GM12872 (cell line): ENCODE data around the gene VAV1.
A peak's percentile ranks its signal among the peaks of the same experiment; 100 is the strongest.

Source experiments
- TF ChIP-seq, protein P1 (sequence below): IDR thresholded peaks from 3 replicates; pipeline ENCODE4 v1.5.1; 2011; ENCODE audit warnings: low read depth, mild to moderate bottlenecking, low read length, moderate library complexity; ENCODE audit not compliant: insufficient read depth

The VAV1 gene

DNA sequence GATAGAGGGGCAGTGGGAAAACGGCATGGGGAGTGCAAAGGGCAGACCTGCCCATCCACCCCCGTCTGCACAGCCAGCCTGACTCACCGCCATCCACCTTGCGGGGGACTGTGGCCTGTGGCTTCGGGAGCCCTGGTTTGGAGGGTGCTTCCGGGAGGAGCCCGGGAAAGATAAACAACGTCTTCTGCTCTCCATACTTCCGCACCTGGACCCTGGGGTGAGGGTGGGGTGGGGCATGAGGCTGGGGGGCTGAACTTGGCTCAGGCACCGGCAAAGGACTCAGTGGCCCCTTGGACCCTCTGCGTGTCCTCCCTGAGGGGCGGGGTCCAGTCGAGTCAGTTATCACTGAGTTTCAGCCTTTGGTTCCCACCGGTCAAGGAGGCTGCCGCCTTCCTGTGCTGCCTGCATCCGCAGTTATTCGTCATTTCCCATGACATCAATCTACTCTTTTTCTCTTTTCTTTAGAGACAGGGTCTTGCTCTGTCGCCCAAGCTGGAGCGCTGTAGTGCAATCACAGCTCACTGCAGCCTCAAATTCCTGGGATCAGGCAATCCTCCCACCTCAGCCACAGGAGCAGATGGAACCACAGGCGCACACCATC, 38.3 kb upstream of the VAV1 start:
- TF ChIP-seq, protein P1, sequence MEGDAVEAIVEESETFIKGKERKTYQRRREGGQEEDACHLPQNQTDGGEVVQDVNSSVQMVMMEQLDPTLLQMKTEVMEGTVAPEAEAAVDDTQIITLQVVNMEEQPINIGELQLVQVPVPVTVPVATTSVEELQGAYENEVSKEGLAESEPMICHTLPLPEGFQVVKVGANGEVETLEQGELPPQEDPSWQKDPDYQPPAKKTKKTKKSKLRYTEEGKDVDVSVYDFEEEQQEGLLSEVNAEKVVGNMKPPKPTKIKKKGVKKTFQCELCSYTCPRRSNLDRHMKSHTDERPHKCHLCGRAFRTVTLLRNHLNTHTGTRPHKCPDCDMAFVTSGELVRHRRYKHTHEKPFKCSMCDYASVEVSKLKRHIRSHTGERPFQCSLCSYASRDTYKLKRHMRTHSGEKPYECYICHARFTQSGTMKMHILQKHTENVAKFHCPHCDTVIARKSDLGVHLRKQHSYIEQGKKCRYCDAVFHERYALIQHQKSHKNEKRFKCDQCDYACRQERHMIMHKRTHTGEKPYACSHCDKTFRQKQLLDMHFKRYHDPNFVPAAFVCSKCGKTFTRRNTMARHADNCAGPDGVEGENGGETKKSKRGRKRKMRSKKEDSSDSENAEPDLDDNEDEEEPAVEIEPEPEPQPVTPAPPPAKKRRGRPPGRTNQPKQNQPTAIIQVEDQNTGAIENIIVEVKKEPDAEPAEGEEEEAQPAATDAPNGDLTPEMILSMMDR, result no peak

DNA sequence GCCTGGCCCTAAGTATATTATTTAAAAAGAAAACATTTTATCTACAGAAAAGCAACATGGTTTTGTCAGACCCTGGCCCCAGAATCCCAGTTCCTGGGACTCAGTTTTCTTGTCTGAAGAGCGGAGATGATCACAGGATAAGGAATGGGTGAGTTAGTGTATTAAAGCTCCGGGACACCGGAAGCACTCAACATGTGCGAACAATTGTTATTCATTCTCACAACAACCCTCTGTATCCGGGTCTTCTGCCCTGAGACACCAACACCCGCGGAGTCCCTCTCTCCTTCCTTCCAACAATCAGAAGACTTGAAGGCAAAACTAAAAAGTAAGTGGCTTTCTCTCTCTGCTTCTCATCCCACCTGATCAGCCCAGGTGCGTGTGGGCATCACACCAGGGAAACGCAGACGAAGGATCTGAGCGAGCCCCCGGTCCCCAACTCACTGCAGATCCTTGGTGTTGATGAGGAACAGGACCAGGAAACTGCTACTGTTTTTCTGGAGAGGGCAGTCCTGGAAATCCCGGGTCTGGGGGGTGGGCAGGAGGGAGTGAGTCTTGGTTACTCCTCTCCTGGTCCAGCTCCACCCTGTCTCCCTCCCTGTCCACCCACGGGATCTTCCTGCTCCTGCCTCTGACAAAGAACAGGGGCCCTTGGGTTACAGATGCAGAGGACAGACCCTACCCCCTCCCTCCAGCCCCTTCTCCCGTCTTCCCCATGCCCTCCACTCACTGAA, 37.2 kb upstream of the VAV1 start:
- TF ChIP-seq, protein P1, result no peak

DNA sequence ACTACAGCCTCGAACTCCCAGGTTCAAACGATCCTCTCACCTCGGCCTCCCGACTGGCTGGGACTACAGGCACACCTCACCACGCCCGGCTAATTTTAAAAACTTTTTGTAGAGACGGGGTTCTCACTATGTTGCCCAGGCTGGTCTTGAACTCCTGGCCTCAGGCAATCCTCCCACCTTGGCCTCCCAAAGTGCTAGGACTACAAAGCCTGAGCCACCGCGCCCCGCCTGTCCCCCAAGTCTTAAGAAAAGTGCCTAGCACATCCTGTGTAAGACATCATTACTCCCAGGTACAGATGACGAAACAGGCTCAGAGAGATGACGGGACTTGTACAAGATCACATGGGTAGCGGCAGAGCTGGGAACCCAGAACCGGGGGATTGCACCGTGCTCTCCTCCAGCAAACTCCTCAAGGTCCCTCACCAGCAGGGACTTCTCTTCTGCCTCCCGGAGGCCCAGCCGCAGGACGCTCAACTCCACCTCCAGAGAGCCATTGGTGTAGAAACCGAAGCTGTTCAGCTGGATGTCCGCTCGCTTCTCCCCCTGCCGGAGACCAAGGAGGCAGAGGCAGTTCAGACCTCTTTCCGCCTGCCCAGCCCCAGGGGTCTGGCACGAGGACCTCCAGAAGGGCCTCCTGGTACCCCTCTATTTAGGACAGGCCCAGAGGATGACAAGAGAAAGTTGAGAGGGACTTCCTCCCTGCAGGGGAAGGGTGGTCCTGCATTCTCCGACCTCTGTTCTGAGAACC, 36.2 kb upstream of the VAV1 start:
- TF ChIP-seq, protein P1, result peak; percentile 82

DNA sequence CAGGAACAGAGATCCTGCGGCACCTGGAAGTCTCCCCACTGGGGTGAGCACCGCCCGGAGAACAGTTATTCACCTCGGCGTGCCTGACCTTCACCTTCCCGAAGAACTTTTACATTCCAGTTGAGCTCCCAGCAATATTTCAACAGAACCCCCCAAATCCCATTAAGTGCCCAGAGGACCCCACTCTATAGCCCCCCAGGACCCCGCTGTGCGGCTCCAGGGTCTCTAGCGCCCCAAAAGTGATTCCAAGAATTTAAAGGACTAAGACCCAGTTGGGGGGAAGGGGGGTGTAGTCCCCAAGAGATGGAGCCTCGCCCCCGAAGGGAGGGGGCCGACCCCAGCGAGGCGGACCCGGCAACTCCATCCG, 35.6 kb upstream of the VAV1 start:
- TF ChIP-seq, protein P1, result no peak

DNA sequence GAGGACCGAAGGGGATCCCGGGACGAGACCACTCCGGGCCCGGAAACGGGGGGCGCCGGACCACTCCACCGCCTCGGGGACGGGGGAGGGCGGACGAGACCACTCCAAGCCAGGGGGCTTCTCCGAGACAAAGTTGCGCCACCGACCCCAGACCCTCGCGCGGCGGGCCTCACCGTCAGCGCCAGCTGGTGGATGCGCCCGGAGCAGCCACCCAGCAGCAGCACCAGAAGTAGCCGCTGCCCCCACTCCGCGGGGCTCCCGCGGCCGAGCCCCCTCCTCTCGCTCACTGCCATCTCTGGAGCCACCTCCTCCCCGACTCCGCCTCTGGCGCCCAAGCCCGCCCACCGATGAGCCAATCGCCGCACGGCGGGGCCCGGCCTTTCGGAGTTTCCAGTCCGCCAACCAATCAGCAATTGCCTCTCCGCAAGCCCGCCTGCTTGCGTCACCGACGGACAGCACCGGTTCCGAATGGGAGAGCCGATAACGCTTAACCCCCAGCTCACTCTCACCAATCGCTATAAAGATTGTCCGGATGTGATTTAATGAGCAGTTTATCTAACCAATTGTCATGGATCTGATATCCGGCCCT, 35.1 kb upstream of the VAV1 start, which contains the start of gene GPR108:
GPR108 (minus strand) TSS at position 297 of the 589 bp plus-strand sequence; CDS start at position 293, 4 bp downstream.
- TF ChIP-seq, protein P1, result no peak

DNA sequence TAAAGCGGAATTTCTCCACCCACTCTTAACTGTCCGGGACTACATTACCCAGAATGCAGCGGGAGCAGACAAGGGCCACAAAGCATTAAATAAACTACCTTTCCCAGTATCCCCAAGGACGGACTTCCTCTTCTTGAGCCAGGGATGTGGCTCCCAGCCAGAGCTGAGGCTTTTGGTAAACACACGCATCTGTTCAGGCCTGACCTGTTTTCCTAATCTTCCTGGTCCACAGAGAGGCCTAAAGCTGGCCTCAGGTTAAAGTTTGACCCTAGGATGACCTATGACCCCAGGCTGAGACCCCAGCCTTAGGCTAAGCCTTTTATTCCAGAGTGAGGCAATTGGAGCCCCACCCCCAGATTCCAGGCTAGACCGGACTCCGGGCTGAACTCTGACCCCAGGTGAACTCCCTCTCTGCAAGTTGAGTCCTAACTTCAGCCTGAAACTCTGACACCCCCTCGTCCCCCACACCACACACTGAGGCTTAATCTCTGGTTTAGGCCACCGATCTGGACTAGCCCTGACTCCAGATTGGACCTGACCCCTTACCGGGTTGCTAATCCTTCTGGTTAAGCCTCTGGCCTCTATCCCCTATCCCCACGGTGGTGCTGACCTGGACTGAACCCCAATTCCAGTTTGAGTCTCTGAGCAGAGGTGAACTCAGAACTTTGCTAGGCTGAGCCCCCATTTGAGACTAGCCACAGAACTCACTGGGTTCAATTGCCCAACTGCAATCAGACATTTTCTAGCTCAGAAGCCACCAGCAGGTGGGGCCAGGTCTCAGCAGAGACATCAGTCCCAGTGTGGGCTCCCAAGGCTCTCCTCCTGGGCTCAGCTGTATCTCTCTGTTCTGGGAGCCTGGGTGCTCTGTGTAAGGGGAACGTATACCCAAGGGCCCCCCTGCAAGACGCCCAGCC, 34.4 kb upstream of the VAV1 start:
- TF ChIP-seq, protein P1, result peak; percentile 83
